PC-9 (cell line): ENCODE data around the gene HTR3B. TPM values are rescaled to one million over a fixed set of nuclear protein-coding genes. Genes with fewer than 3 reads are reported as not detected.

Experiments
- BruUV-seq: library from RNA; stranded (reverse); fragments of 400-500 nt; replicated peaks from 2 replicates; lab custom pipeline; 2021; lab: Mats Ljungman, UMichigan
- CTCF ChIA-PET: fragments of 300-600 bp; sonication (Branson Sonifier 250); formaldehyde crosslinking; loops from one replicate; lab custom pipeline; 2022; ENCODE audit warnings: antibody characterized with exemption; lab: Charles Lee
- POLR2A ChIA-PET: fragments of 300-600 bp; sonication (Branson Sonifier 250); formaldehyde crosslinking; loops from one replicate; lab custom pipeline; 2022; ENCODE audit warnings: antibody characterized with exemption; ENCODE audit not compliant: unreplicated experiment; lab: Charles Lee
- DNase-seq, 2 experiments: peaks; one replicate each; pipeline versions ENCODE4 v3.0.0 to v3.0.0-alpha.2; 2015 to 2022; ENCODE audit warnings: mixed read lengths in 1 of 2
- H2AFZ ChIP-seq: fragments of 200-600 bp; sonication (generic); 2 replicates; pipeline ENCODE4 v1.8.1; 2017; ENCODE audit warnings: antibody characterized with exemption
- H3F3A ChIP-seq: fragments of 200-600 bp; sonication (generic); 2 replicates; pipeline ENCODE4 v1.8.1; 2017; ENCODE audit warnings: antibody characterized with exemption, mild to moderate bottlenecking, low read depth; ENCODE audit not compliant: insufficient read depth
- H3K27ac ChIP-seq: fragments of 200-600 bp; sonication (generic); 2 replicates; pipeline ENCODE4 v1.6.1; 2016; ENCODE audit warnings: mixed run types
- H3K27me3 ChIP-seq: fragments of 200-600 bp; sonication (generic); 2 replicates; pipeline ENCODE4 v1.6.1; 2016; ENCODE audit warnings: low read depth, mixed run types; ENCODE audit not compliant: insufficient read depth
- H3K36me3 ChIP-seq: fragments of 200-600 bp; sonication (generic); 2 replicates; pipeline ENCODE4 v1.6.1; 2016; ENCODE audit warnings: low read depth, mixed run types
- H3K4me1 ChIP-seq: fragments of 200-600 bp; sonication (generic); replicated peaks from 2 replicates; pipeline ENCODE4 v1.6.1; 2016; ENCODE audit warnings: mixed run types; ENCODE audit not compliant: insufficient read depth
- H3K4me2 ChIP-seq: fragments of 200-600 bp; sonication (generic); 2 replicates; pipeline ENCODE4 v1.6.1; 2017; ENCODE audit warnings: mixed run types
- H3K4me3 ChIP-seq: fragments of 200-600 bp; sonication (generic); 2 replicates; pipeline ENCODE4 v1.6.1; 2016; ENCODE audit warnings: mixed run types
- H3K79me2 ChIP-seq: fragments of 200-600 bp; sonication (generic); 2 replicates; pipeline ENCODE4 v1.6.1; 2017; ENCODE audit warnings: low read depth, mixed run types
- H3K9me2 ChIP-seq: fragments of 200-600 bp; sonication (generic); 2 replicates; pipeline ENCODE4 v1.8.1; 2017; ENCODE audit warnings: mild to moderate bottlenecking; ENCODE audit not compliant: insufficient read depth
- H3K9me3 ChIP-seq: fragments of 200-600 bp; sonication (generic); 2 replicates; pipeline ENCODE4 v1.8.1; 2016; ENCODE audit warnings: low read depth; ENCODE audit not compliant: insufficient read depth
- H4K20me1 ChIP-seq: fragments of 200-600 bp; sonication (generic); 2 replicates; pipeline ENCODE4 v1.8.1; 2017; ENCODE audit not compliant: insufficient read depth
- CTCF ChIP-seq: fragments of 200-600 bp; sonication (generic); conservative IDR thresholded peaks from 2 replicates; pipeline ENCODE4 v1.6.1; 2017; ENCODE audit warnings: mixed run types, antibody characterized with exemption, mild to moderate bottlenecking, moderate library complexity
- EZH2 ChIP-seq: fragments of 200-600 bp; sonication (generic); IDR thresholded peaks from 2 replicates; pipeline ENCODE4 v1.8.0; 2017; ENCODE audit warnings: antibody characterized with exemption, low read depth
- intact Hi-C: fragments of 100-400 bp; cut with micrococcal nuclease; formaldehyde crosslinking; loops from one replicate; pipeline ENCODE4 v1.10.0; 2022; ENCODE audit not compliant: unreplicated experiment
- total RNA-seq: library from RNA; stranded (reverse); gene quantifications from 2 replicates; pipeline ENCODE4 v1.2.3, GENCODE V29; 2021

The HTR3B gene
- total RNA-seq, 1 experiment from 2014 or later: not detected

DNA sequence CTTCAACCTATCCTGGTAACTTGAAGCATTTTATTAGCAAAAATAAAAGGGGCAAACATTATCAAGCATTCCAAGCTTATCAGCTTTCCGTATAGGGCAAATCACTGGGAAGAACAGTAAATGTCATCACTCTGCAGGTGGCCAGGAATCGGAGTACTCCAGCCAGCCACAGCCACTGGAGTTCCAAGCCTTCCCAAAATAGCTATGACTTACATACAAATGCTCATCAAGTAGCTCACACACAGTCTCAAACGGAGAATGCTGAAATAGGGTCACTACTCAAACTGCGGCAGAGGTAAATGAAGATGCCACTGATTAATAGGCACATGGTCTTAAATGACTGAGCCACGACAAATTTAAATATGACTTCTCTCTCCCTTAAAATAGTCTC is 31.4 kb upstream of the HTR3B start:
- intact Hi-C loops: no loop called here
- Histone ChIP-seq H3K4me1 (peaks cover 8% of the 10 kb centered on the region; the same call in 1 of the 2 replicates), H4K20me1 (no peaks in the 10 kb centered on the region), H3K27me3 (no peaks in the 10 kb centered on the region), H3K27ac (no peak overlapping the region), H3K79me2 (no peaks in the 10 kb centered on the region), H3K9me3 (no peaks in the 10 kb centered on the region), H2AFZ (no peak overlapping the region), H3K4me3 (no peak overlapping the region), H3K36me3 (no peaks in the 10 kb centered on the region), H3K4me2 (peak overlapping the region; percentile 6; the same call in 1 of the 2 replicates), H3K9me2 (no peaks in the 10 kb centered on the region), H3F3A (no peaks in the 10 kb centered on the region)
- BruUV-seq: no TSS peak
- ChIA-PET POLR2A (no interaction called here), CTCF (no interaction called here)
- DNase-seq: no peak
- TF ChIP-seq EZH2: no peak
- TF ChIP-seq CTCF: no peak

- peak overlapping the region; percentile 81 for H3K4me2 ChIP-seq
- H3K4me1 ChIP-seq: peaks cover 8% of the 10 kb centered on the region; the same call in 1 of the 2 replicates
- no peak overlapping the region for H3K27ac ChIP-seq
- no TSS peak for BruUV-seq
- no peaks in the 10 kb centered on the region for H3K27me3 ChIP-seq
- TF ChIP-seq CTCF: no peak
- no peak for TF ChIP-seq EZH2
- no peaks in the 10 kb centered on the region for H3K9me3 ChIP-seq
- CTCF ChIA-PET: no interaction called here
- no peaks in the 10 kb centered on the region for H4K20me1 ChIP-seq
- POLR2A ChIA-PET: interaction anchor here (0.5 to 0.7 kb wide), 2 partner anchors 20 to 1947 kb away, joined by 4 read pairs; no protein-coding TSS in a partner anchor
- H3K4me3 ChIP-seq: peak overlapping the region; percentile 83; the same call in 1 of the 2 replicates
- H3K36me3 ChIP-seq: no peaks in the 10 kb centered on the region
- DNase-seq: no peak
- no peaks in the 10 kb centered on the region for H3F3A ChIP-seq
- no peaks in the 10 kb centered on the region for H3K9me2 ChIP-seq
- intact Hi-C loops: no loop called here
- no peak overlapping the region; the same call in 1 of the 2 replicates for H2AFZ ChIP-seq
- no peaks in the 10 kb centered on the region for H3K79me2 ChIP-seq
Measured at GRCh38 chr11:113874096-113874495, 30.5 kb upstream of the HTR3B start.

DNA sequence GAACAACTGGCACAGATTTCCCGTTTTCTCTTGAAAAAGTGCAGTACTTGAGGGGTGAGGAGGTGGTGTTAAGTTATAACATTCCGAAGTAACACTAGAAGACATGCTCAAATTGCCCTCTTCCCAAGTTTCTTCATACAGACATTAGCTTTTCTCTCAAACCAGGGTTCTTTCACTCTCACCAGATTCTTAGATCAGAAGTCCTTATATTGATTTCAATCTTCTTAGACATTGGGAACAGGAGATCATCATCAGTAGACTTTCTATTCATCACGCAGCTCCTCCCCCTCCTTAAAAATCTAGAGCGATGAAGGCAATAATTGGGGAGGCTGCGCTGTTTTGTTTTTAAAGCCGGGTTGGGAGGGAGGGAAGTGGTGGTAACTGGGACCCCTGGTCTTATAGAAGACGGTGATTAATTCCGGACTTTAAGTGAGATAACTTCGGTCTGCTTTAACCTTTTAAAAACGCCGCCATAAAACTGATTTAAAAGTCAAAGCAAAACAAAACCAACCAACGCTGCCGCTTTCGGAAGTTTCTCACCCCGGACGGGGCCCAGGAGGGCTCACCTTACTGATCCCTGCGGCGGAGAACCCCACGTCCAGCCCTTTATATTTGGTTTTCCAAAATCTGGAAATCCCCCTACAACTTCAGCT is 29.9 kb upstream of the HTR3B start:
- no peaks in the 10 kb centered on the region for H3K9me2 ChIP-seq
- no peaks in the 10 kb centered on the region for H3F3A ChIP-seq
- peak overlapping the region; percentile 88 for H2AFZ ChIP-seq
- ChIA-PET POLR2A (interaction anchor here (0.5 to 0.7 kb wide), 3 partner anchors 20 to 1948 kb away, joined by 3 to 4 read pairs (median 4); no protein-coding TSS in a partner anchor), CTCF (no interaction called here)
- intact Hi-C loops: no loop called here
- H3K36me3 ChIP-seq: no peaks in the 10 kb centered on the region
- peaks cover 8% of the 10 kb centered on the region; the same call in 1 of the 2 replicates for H3K4me1 ChIP-seq
- no peak for TF ChIP-seq EZH2
- no peak for TF ChIP-seq CTCF
- H3K79me2 ChIP-seq: no peaks in the 10 kb centered on the region
- H3K4me3 ChIP-seq: peak overlapping the region; percentile 83
- no peaks in the 10 kb centered on the region for H4K20me1 ChIP-seq
- DNase-seq: peak in 1 of 2 experiments; percentile 48
- no peaks in the 10 kb centered on the region for H3K27me3 ChIP-seq
- TSS peak; percentile 35 for BruUV-seq
- H3K9me3 ChIP-seq: no peaks in the 10 kb centered on the region
- H3K27ac ChIP-seq: no peak overlapping the region
- peak overlapping the region; percentile 81 for H3K4me2 ChIP-seq
